H1 (cell line): Measurements from ENCODE around the gene BCAS4.

Source experiments
- ATF3 ChIP-seq: IDR thresholded peaks from 2 replicates; pipeline ENCODE4 v1.6.1; 2011; ENCODE audit warnings: low read depth, mild to moderate bottlenecking, low read length; ENCODE audit not compliant: insufficient read depth
- BCL11A ChIP-seq, 2 experiments: IDR thresholded peaks; one replicate each; pipeline ENCODE4 v1.6.1; 2011; ENCODE audit warnings: low read depth in 2 of 2, low read length in 2 of 2, mild to moderate bottlenecking in 2 of 2
- CBX5 ChIP-seq: fragments of 300-800, 300-1000 bp; sonication (generic); IDR thresholded peaks from 2 replicates; pipeline ENCODE4 v1.7.1; 2016; ENCODE audit warnings: antibody characterized with exemption, low read length, low read depth
- CEBPB ChIP-seq: IDR thresholded peaks from 2 replicates; pipeline ENCODE4 v1.6.1; 2012; ENCODE audit warnings: low read depth, low read length
- CTCF ChIP-seq, 3 experiments: IDR thresholded peaks; 1 replicate in 2 of 3; 2 replicates in 1 of 3; pipeline versions ENCODE4 v1.5.1 to v1.6.1; 2011; ENCODE audit warnings: low read length in 3 of 3, mild to moderate bottlenecking in 3 of 3, inconsistent platforms in 2 of 3, low read depth in 1 of 3, moderate library complexity in 1 of 3; ENCODE audit not compliant: insufficient read depth in 1 of 3; ENCODE audit errors: control extremely low read depth in 1 of 3
- E2F6 ChIP-seq: IDR thresholded peaks from 2 replicates; pipeline ENCODE4 v1.6.1; 2012; ENCODE audit warnings: inconsistent platforms
- EP300 ChIP-seq, 2 experiments: IDR thresholded peaks; 1 replicate in 1 of 2; 2 replicates in 1 of 2; pipeline ENCODE4 v1.6.1; 2011 to 2012; ENCODE audit warnings: low read depth in 2 of 2, low read length in 2 of 2, mild to moderate bottlenecking in 2 of 2, borderline replicate concordance in 1 of 2, inconsistent platforms in 1 of 2, moderate library complexity in 1 of 2
- GABPA ChIP-seq: IDR thresholded peaks from 2 replicates; pipeline ENCODE4 v1.6.1; 2011; ENCODE audit warnings: mild to moderate bottlenecking, low read length, moderate library complexity, borderline replicate concordance; ENCODE audit not compliant: insufficient read depth
- POLR2AphosphoS5 ChIP-seq: IDR thresholded peaks from 2 replicates; pipeline ENCODE4 v1.6.1; 2011; ENCODE audit warnings: low read depth, low read length
- RXRA ChIP-seq: IDR thresholded peaks from 2 replicates; pipeline ENCODE4 v1.6.1; 2011; ENCODE audit warnings: low read depth, mild to moderate bottlenecking, low read length, moderate library complexity; ENCODE audit not compliant: insufficient read depth
- TAF7 ChIP-seq: optimal IDR thresholded peaks from 2 replicates; pipeline ENCODE3; 2011; ENCODE audit warnings: low read depth, mild to moderate bottlenecking, inconsistent platforms, low read length, moderate library complexity, borderline replicate concordance
- USF2 ChIP-seq: IDR thresholded peaks from 2 replicates; pipeline ENCODE4 v1.6.1; 2011; ENCODE audit warnings: low read length, improper control_type of control experiment

- no peak for TF ChIP-seq CTCF (IDR thresholded peaks at IDR 0.05; ENCODE audit: control extremely low read depth in 1 of 3, insufficient read depth in 1 of 3, low read depth in 1 of 3, low read length in 3 of 3)
- no peak for TF ChIP-seq EP300 (IDR thresholded peaks at IDR 0.05; ENCODE audit: borderline replicate concordance in 1 of 2, low read depth in 2 of 2, low read length in 2 of 2)
- no peak for TF ChIP-seq CBX5
- TF ChIP-seq POLR2AphosphoS5 = no peak
- TF ChIP-seq GABPA = no peak
- no peak for TF ChIP-seq USF2
- TF ChIP-seq RXRA = no peak
- no peak for TF ChIP-seq E2F6
- TF ChIP-seq CEBPB = no peak
- TF ChIP-seq ATF3 = no peak
- no peak for TF ChIP-seq BCL11A (IDR thresholded peaks at IDR 0.05; ENCODE audit: low read depth in 2 of 2, low read length in 2 of 2)
- no peak for TF ChIP-seq TAF7
These were observed 116.2 kb downstream of the BCAS4 start for GRCh38 chr20:50911030-50911429.
